ENCODE measurements around the gene CEACAM18.
"Not testable (repeated sequence)": the region's sequence is repeated elsewhere in the genome, so short reads cannot be mapped to it uniquely, and the experiment has no call there.

The CEACAM18 gene

DNA sequence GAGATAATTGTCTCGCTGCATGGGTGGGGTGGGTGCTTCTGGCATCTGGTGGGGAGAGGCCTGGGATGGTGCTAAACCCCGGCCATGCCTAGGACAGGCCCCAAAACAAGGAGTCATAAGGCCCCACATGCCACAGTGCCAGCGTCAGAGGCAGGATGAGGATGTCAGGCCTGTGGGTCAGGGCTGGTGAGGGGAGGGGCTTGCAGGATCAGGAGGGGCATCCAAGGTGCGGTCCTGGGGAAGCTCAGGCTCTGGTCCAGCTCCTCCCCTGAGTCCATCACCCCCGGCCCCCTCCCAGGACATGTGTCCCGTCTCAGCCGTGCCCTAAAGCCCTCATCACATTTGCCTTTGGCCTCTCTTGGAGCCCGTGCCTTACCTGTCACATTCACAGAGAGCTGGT, 22.6 kb downstream of the CEACAM18 start:
- DNase-seq, result not testable (repeated sequence)

GRCh38 chr19:51501594-51502263, 23.4 kb downstream of the CEACAM18 start, which contains the start of gene SIGLEC12:
SIGLEC12 (minus strand) TSS chr19:51501800; CDS start chr19:51501733, 67 bp downstream.
- no peak for DNase-seq

DNA sequence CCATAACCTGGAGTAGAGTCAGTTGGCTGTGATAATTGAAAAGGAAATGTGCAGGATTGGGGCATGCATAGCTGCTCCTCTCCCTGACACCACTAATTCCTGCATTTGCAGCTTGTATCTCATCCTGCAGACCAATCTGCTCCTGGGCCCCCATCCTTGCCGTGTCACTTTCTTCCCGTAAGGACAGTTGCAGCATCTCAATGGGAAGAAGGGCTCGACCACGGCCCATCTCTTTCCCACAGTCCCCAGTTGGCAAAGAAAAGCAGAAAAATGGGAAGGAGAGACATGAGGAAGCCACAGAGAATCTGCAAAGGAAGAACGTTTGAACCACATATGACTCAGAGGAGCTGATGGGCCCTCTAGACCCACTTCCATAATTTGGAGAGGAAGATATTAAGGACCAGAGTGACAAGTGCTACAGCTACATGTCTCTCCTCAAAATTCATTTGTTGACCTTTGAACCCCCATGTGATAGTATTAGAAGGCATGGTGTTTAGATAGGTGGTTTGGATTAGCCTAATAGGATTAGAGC, 25.0 kb downstream of the CEACAM18 start:
- no peak for DNase-seq

DNA sequence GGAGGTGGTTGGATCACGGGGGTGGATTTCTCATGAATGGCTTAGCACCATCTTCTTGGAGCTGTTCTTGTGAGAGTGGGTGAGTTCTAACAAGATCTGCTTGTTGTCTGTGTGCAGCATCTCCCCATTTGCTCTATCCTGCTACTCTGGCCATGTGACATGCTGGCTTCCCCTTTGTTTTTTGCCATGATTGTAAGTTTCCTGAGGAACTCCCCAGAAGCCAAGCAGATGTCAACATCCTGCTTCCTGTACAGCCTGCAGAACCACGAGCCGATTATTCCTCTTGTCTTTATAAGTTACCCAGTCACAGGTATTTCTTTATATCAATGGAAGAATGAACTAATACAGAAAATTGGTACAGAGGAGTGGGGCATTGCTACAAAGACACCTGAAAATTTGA, 25.6 kb downstream of the CEACAM18 start:
- DNase-seq, result no peak

GRCh38 chr19:51505904-51506303, 27.6 kb downstream of the CEACAM18 start:
- DNase-seq, result no peak

DNA sequence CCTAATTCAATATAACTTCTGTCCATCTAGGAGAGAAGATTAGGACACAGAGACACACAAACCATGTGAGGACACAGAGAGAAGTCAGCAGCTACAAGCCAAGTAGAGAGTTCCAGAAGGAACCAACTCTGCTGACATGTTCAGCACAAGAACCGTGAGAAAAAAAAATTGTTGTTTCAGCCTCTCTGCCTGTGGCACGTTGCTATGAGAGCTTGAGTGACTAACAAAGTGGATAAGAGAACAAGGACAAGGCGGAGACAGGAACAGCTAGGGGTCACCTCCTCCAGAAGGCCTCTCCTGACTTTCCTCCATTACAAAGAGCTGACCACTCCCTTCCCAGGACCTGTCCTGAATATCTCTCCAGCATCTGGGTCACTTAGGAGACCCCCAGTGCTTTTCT, 28.9 kb downstream of the CEACAM18 start:
- DNase-seq, result no peak

- no peak for DNase-seq
Observed at GRCh38 chr19:51507640-51508058, 29.3 kb downstream of the CEACAM18 start.

DNA sequence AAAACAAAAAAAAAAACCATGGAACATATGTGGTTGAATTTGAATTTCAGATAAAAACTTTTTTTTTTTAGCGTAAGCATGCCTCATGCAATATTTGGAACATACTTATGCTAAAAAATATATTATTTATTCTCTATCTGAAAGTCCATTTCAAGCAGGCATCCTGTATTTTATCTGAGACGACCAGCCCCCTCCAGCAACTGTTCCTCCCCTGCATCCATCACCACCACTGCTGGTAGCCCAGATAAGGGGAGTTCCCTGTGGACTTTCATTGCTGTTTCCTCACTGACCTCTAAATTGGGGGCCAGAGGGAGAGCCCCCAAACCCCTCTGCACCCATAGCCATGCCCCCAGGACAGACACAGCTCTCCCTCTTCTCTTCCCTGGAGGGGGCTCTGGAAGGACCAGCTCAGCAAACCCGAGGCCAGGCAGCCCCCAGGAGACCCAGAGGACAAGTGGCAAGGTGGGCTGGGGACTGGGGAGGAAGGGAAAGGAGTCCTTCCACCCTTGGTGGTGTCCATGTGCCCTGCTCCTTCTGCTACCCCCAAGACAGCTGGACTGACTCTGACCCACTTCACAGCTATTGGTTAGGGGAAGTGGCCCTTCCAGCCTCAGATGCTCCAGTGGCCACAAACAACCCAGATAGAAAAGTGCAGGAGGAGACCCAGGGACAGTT, 29.9 kb downstream of the CEACAM18 start:
- DNase-seq, result no peak

DNA sequence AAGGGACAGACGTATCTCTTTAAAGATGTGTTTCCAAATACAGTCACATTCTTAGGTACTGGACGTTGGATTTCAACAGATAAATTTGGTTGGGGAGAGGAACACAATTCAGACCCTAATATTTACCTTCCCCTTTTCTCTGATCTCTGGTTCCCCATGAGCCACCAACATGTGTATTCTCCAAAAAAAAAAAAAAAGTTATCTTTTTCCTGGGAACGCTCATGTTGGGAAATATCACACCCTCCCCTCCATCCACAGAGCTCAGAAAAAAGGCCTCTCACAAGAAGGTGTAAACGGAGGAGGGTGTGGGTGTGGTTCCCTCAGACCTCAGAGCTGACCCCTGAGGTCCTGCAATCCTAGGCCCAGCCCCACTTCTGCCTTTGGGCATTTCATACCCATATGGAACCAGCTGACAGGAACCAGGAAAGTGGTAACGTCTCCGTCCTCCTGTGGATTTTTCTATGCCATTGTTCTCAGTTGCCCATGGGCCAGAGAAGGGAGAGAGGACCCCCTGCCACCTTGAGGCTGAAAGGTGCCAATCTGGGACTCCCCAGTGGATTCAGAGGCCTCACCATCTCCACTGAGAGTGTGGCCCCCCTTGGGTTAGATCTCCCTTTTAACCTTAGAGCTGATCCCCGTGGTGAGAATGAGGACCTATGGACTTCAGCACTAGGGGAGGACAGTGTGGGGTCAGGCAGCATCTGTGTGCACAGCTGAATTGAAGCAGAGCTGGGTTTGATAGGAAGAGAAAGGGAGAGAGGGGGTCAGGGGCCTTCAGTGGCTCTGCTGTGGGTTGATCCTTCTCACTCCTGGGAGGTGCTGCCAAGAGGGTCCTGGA, 31.7 kb downstream of the CEACAM18 start:
- no peak for DNase-seq

- no peak for DNase-seq
Observed at GRCh38 chr19:51511353-51511752, 33.0 kb downstream of the CEACAM18 start.

- DNase-seq, result no peak
Observed at GRCh38 chr19:51513968-51514367, 35.6 kb downstream of the CEACAM18 start.

- DNase-seq, result no peak
Observed at GRCh38 chr19:51514866-51515481, 36.6 kb downstream of the CEACAM18 start.

DNA sequence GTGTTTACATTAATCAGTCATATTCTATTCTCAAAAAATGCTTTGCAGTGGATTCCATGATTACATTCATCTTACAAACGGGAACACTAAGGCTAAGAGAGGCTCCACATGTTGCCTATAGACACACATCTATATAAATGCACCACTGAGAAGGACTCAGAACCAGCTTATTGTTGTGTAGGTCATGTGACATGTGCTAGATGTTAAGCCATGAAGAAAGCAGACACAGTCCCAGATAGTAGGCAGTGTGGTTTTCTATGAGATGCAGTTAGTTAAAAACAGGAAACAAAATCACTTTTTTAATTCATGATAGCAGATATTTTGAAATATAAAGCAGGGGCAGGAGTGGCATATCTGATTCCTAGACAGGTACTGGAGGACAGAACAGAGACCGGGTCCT, 42.4 kb downstream of the CEACAM18 start:
- no peak for DNase-seq

DNA sequence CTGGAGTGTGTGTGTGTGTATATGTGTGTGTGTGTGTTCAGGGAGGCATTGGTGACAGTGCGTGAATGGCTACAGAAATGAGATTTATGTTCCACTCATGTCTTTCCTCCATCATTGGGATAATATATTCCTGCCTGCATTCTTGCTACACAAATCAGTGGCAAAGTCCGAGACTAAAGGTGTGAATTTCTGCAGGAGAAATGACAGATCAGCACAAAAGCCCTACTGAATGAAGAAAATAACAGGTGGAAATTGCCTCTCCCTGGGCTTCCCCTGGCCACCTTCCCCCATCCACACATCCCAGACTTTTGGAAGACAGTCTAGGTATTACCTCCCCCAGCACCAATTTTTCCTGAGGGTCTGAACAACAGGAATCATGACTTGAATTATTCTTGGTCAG, 43.0 kb downstream of the CEACAM18 start:
- DNase-seq, result no peak

GRCh38 chr19:51521781-51522180, 43.4 kb downstream of the CEACAM18 start:
- DNase-seq, result no peak

DNA sequence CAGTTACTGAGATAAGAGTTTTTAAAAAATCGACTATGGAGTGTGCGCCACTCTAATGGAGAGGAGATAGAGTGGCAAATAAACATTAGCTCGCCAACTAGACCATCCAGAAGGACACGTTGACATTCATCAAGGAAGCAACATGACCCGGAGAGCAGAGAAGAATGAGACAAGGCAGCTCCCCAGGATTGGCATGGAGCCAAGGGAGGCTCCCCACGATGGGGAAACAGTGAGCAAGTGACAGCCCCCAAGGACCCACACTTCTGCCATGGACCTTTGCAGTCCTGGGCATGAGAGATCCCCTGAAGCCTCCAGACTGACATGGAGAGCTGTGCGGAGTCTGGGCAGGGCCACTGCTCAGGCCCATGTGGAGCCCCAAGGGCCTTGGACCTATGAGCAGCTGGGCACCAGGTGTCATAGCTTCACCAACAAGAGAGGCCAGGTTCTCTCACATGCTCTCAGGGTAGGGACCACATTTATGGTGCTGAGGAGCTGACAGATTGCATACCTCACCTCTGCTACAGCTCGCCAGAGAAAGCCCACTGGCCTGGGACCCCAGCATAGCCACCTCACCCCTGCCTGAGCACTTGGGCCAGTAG, 46.4 kb downstream of the CEACAM18 start:
- no peak for DNase-seq

- DNase-seq, result no peak
Observed at GRCh38 chr19:51525651-51526050, 47.3 kb downstream of the CEACAM18 start.

DNA sequence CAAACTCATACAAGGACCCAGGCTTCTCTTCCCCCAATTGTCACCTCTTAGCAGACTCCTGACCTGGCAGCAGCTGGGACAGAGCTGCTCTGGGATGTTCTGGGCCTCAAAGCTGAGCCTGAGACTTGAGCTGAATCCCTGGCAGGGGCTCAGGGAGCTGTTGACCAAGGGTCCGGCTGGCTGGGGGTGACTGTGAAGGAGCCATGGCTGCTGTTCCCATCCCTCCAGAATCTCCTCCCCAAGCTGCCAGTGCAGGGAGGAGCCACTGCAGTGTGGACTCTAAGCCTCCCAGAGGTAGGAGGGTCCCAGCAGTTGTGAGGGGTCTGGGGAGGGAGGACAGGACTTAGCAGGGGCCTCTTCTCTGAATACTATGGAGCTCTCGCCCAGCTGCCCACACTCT, 51.0 kb downstream of the CEACAM18 start:
- no peak for DNase-seq

GRCh38 chr19:51530616-51531015, 52.3 kb downstream of the CEACAM18 start:
- DNase-seq, result no peak

- DNase-seq, result no peak
Observed at GRCh38 chr19:51531349-51532315, 53.3 kb downstream of the CEACAM18 start, which contains the start of gene SIGLEC6. SIGLEC6 (minus strand) TSS chr19:51531670; CDS start chr19:51531648, 22 bp downstream.

DNA sequence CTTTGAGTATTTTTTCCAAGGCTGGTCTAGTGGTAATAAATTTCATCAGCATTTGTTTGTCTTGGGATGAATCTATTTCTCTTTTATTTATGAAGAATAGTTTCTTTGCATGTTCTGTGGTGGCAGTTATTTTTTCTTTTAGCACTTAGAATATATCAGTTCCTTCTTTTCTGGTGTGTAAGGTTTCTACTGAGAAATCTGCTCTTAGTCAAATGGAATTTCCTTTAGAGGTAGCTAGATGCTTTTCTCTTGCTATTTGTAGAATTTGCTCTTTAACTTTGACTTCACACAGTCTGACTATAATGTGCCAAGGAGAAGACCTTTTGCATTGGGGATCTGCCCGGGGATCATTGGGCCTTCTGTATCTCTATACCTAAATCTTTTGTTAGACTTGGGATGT, 57.2 kb downstream of the CEACAM18 start:
- DNase-seq, result no peak

All from activated gamma-delta T cell (primary cell).